ENCODE measurements around the gene EFCAB6. TPM values are rescaled to one million over a fixed set of nuclear protein-coding genes. Genes with fewer than 3 reads are reported as not detected.

EFCAB6 gene
- total and polyA plus RNA-seq, 2 of the 13 experiments (the other 11 are each of a cell fraction or from before 2014, with no cell fraction given), result not detected

- no peak for TF ChIP-seq ARNT (IDR thresholded peaks at IDR 0.05)
- TF ChIP-seq, protein P1, sequence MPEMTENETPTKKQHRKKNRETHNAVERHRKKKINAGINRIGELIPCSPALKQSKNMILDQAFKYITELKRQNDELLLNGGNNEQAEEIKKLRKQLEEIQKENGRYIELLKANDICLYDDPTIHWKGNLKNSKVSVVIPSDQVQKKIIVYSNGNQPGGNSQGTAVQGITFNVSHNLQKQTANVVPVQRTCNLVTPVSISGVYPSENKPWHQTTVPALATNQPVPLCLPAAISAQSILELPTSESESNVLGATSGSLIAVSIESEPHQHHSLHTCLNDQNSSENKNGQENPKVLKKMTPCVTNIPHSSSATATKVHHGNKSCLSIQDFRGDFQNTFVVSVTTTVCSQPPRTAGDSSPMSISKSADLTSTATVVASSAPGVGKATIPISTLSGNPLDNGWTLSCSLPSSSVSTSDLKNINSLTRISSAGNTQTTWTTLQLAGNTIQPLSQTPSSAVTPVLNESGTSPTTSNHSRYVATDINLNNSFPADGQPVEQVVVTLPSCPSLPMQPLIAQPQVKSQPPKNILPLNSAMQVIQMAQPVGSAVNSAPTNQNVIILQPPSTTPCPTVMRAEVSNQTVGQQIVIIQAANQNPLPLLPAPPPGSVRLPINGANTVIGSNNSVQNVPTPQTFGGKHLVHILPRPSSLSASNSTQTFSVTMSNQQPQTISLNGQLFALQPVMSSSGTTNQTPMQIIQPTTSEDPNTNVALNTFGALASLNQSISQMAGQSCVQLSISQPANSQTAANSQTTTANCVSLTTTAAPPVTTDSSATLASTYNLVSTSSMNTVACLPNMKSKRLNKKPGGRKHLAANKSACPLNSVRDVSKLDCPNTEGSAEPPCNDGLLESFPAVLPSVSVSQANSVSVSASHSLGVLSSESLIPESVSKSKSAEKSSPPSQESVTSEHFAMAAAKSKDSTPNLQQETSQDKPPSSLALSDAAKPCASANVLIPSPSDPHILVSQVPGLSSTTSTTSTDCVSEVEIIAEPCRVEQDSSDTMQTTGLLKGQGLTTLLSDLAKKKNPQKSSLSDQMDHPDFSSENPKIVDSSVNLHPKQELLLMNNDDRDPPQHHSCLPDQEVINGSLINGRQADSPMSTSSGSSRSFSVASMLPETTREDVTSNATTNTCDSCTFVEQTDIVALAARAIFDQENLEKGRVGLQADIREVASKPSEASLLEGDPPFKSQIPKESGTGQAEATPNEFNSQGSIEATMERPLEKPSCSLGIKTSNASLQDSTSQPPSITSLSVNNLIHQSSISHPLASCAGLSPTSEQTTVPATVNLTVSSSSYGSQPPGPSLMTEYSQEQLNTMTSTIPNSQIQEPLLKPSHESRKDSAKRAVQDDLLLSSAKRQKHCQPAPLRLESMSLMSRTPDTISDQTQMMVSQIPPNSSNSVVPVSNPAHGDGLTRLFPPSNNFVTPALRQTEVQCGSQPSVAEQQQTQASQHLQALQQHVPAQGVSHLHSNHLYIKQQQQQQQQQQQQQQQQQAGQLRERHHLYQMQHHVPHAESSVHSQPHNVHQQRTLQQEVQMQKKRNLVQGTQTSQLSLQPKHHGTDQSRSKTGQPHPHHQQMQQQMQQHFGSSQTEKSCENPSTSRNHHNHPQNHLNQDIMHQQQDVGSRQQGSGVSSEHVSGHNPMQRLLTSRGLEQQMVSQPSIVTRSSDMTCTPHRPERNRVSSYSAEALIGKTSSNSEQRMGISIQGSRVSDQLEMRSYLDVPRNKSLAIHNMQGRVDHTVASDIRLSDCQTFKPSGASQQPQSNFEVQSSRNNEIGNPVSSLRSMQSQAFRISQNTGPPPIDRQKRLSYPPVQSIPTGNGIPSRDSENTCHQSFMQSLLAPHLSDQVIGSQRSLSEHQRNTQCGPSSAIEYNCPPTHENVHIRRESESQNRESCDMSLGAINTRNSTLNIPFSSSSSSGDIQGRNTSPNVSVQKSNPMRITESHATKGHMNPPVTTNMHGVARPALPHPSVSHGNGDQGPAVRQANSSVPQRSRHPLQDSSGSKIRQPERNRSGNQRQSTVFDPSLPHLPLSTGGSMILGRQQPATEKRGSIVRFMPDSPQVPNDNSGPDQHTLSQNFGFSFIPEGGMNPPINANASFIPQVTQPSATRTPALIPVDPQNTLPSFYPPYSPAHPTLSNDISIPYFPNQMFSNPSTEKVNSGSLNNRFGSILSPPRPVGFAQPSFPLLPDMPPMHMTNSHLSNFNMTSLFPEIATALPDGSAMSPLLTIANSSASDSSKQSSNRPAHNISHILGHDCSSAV (CRISPR knock-in tag; IDR thresholded peaks at IDR 0.05; ENCODE audit: borderline replicate concordance), result no peak
Observed at GRCh38 chr22:43654271-43654670, 157.8 kb downstream of the EFCAB6 start (continued).

DNA sequence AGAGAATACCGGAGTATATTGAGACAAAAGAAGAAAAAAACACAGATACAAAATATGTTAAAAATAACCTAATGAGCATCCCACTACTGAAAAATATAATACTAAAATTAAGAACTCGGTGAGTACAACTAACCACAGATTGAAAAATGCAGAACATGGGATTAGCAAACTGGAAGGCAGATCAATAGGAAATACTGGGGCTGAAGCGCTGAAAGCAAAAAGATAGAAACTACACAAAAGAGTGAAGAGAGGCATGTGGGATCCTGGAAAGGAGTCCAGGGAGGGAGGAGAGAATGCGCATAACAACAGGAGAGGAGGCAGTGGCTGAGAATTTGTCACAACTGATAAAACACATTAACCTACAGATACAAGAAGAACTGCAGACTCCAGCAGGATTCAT lies 159.3 kb downstream of the EFCAB6 start:
- Histone ChIP-seq H3K4me2 (ENCODE audit: low read depth, low read length) (no peak overlapping the region), H3K27me3 (ENCODE audit: control insufficient read depth in 1 of 2, insufficient read depth in 2 of 2, low read length in 2 of 2) (no peaks in the 10 kb centered on the region; a peak in 1 of 5 replicates), H3K36me3 (replicated peaks in 1 of 2; ENCODE audit: control insufficient read depth in 1 of 2, insufficient read depth in 2 of 2, low read length in 2 of 2) (no peaks in the 10 kb centered on the region), H3K79me2 (ENCODE audit: insufficient read depth, low read length) (no peaks in the 10 kb centered on the region), H2AFZ (ENCODE audit: low read length) (no peak overlapping the region), H3K27ac (ENCODE audit: extremely low read length, insufficient read depth, low read length) (no peak overlapping the region), H3K9me3 (ENCODE audit: low read length) (0 out of 2 replicates have a peak, but pooled peaks cover 6% of the 10 kb centered on the region), H3K4me3 (replicated peaks in 1 of 3; ENCODE audit: insufficient read depth in 1 of 3, low read depth in 2 of 3, low read length in 3 of 3) (no peak overlapping the region), H3K9ac (ENCODE audit: insufficient read depth, low read depth, low read length) (no peak overlapping the region), H4K20me1 (ENCODE audit: insufficient read depth, low read length) (no peaks in the 10 kb centered on the region), H3K4me1 (ENCODE audit: insufficient read depth, low read length) (no peaks in the 10 kb centered on the region)
- CTCF ChIA-PET (ENCODE audit: low intra/inter-chr PET ratio, low total read pairs), result no interaction called here
- in situ Hi-C loops (cut with HindIII; ENCODE audit: extremely low pct_ligation_motif_present, low pct_unique_long_range_greater_than_20kb) (no loop called here), intact Hi-C loops (cut with micrococcal nuclease; ENCODE audit: unreplicated experiment) (no loop called here)
- no peak for DNase-seq (ENCODE audit: low spot score)
- POLR2A ChIA-PET, result no interaction called here
- WGBS (ENCODE audit: low lambda C conversion rate), result 68% methylated on average over 4 of the region's 4 CpGs
- no peak for FAIRE-seq
- ATAC-seq, result no peak
- BruUV-seq (replicated peaks), result no TSS peak
- no peak for TF ChIP-seq BCL6 (CRISPR knock-in tag; IDR thresholded peaks at IDR 0.05)
- no peak for TF ChIP-seq ZBTB20 (CRISPR knock-in tag; IDR thresholded peaks at IDR 0.05; ENCODE audit: borderline replicate concordance, low read depth)
- TF ChIP-seq ZNF556 (CRISPR knock-in tag; IDR thresholded peaks at IDR 0.05; ENCODE audit: borderline replicate concordance), result no peak
- no peak for TF ChIP-seq ZNF24 (IDR thresholded peaks at IDR 0.05)
- TF ChIP-seq ZNF383 (CRISPR knock-in tag; IDR thresholded peaks at IDR 0.05; ENCODE audit: borderline replicate concordance), result no peak
- no peak for TF ChIP-seq ZNF296 (CRISPR knock-in tag; conservative IDR thresholded peaks at IDR 0.05)
- no peak for TF ChIP-seq ZKSCAN8 (CRISPR knock-in tag; IDR thresholded peaks at IDR 0.05; ENCODE audit: borderline replicate concordance)
- no peak for TF ChIP-seq IKZF4 (CRISPR knock-in tag; IDR thresholded peaks at IDR 0.05; ENCODE audit: borderline replicate concordance, low read depth, not compliant biosample characterization)
- TF ChIP-seq ATM (IDR thresholded peaks at IDR 0.05; ENCODE audit: borderline replicate concordance), result no peak
- TF ChIP-seq FOXA3 (CRISPR knock-in tag; IDR thresholded peaks at IDR 0.05), result no peak
- TF ChIP-seq ZNF101 (CRISPR knock-in tag; IDR thresholded peaks at IDR 0.05; ENCODE audit: borderline replicate concordance, low read depth), result no peak
- TF ChIP-seq MTERF4 (CRISPR knock-in tag; IDR thresholded peaks at IDR 0.05), result no peak
- TF ChIP-seq HNRNPUL1 (IDR thresholded peaks at IDR 0.05; ENCODE audit: low read depth, low read length), result no peak
- TF ChIP-seq GABPA (IDR thresholded peaks at IDR 0.05; ENCODE audit: low read depth, low read length), result no peak
- TF ChIP-seq GABPA (CRISPR knock-in tag; IDR thresholded peaks at IDR 0.05; ENCODE audit: low read depth), result no peak

Data from HepG2 (cell line).